ENCODE results near the gene HOXC10.

Gene HOXC10

GRCh38 chr12:53977596-53978445 is 7.1 kb upstream of the HOXC10 start:
- no peak for DNase-seq (ENCODE audit: low read depth in 2 of 2)

GRCh38 chr12:53978477-53979356 is 6.2 kb upstream of the HOXC10 start:
- no peak for DNase-seq (ENCODE audit: low read depth in 2 of 2)

- no peak for DNase-seq (ENCODE audit: low read depth in 2 of 2)
Observed at GRCh38 chr12:53980104-53980801, 4.7 kb upstream of the HOXC10 start.

- no peak for DNase-seq (ENCODE audit: low read depth in 2 of 2)
Observed at GRCh38 chr12:53980802-53981496, 4.0 kb upstream of the HOXC10 start.

DNA sequence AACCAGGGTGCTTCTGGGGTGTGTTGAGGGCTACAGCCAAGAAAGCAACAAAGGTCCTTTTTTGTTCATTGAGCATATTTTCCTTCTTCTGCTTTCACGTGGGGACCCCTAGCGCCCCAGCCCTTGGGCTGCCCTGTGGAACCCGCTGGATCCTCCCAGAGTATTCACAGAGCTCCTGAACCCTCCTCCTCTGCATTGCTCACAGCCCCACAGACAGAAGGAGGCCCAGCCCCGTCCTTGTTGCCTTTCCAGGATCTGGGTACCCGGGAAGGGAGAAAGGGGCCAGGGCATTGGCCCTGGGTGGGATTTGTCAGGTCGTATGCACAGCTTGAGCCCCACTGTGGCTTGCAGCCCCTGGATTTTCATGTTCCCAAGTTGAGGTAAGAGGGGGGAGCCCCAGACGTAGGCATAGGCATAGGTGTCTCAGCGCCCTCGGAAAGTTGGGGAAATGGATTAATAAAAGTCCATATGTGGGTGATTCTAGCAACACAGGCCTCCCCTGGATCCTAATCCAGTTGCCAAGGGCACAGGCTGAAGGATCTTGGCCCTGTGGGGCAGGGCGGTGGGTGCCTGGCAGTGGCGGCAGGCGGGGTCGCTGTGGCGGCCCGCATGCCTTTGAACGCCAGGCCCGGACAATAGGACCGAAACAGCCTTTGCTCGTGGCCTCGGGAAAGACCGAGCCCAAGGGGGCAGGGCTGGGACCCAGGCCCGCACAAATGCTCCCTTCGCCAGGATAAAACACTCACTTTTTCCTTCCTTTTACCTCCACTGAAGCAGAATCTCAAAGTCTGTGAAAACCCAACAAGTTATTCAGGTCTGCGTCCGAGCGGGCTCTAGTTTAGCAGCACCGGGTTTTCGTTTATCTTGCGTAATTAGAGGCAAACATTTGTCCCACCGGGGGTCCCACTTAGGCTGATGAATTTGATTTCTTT is 3.0 kb upstream of the HOXC10 start:
- no peak for DNase-seq (ENCODE audit: low read depth in 2 of 2)

DNA sequence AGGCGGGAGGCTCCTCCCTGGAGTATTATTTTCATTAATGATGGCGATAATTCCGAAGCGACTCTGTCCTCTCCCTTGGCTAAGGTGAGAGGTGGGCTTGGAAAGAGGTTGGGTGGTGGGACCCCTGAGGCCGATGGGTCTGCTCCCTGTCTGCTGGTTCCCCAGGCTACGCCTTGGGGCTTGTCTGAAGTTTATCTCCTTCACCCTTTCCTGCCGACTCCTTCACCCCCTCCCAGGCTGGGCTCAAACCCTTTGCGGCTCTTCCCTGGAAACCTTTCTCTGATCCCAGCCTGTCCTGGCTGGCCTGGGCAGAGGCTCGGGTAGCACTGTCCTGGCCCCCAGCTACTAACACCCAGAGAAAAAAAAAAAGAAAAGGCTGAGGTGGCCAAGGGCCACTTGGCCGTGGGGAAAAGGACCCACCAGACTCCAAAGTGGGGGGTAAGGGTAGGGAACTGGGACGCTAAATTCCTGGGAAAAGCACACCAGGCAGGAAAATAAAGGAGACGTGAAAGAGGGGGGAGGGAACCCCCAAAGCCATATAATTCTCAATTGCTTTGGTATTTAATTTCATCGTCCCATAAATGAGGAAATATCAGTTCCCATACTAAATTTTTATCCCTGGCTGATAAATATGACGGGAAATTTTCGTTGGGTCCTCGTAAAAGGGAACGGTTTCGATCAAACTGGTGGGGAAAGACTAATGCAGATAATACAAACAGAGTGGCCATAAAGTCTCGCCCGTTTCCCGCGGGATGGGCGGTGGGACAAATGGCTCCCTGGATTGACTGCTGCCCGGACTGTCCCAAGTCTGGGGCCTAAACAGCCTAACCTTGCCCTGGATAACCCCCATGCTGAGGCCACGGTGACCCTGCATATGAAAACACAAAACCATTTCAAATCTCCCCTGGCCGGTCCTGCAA is 2.0 kb upstream of the HOXC10 start:
- no peak for DNase-seq (ENCODE audit: low read depth in 2 of 2)

DNA sequence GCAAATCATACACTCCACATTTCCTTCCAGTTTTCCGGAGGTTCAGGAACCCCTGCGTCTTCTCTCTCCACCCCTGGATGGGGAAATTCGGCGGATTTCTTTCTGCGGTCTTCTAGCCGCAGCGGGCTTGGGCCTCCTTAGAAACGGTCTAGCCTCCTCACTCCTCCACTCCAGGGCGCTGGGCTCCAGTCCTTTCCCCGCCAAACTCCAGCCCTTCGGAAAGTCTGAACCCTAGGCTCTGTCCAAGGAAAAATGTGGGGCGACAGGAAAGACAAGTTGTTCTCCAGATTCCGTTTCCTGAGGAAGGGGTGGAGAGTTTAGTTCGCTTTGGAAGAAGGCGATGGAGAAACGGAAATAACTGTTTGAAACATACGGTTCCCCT is 1.4 kb upstream of the HOXC10 start:
- no peak for DNase-seq (ENCODE audit: low read depth in 2 of 2)

DNA sequence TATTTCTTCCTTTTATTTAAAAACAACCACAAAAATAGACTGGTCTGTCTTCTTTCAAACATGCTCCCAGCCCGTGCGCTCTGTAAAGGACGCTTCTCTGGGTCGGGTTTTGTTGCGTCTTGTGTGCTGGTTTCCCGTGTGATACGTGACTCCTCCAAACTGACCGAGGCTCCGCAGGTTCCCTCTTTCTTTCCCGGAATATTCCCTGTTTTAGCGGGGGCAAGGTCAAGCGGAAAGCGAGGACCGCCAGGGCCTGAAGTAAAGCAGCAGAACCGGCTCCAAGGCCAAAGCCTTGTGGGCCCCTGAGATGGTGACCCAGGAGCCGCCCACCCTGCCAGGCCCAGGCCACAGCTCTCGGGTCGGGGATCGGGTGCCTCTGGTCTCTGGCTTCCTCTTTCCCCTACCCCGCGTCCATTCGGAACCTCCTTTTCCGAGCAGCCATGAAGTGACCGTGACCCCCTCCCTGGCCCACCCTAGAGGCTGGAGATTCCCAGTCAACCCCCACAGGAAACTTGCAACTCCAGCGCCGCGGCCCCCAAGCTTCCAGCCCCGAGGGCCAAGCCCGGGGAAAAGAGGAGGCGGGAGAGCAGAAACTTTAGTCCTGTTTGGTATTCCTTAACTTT is 885 bp upstream of the HOXC10 start:
- DNase-seq (ENCODE audit: low read depth in 2 of 2): no peak

- DNase-seq (ENCODE audit: low read depth in 2 of 2): no peak
Observed at GRCh38 chr12:53985692-53985993, 697 bp downstream of the HOXC10 start.

- no peak for DNase-seq (ENCODE audit: low read depth in 2 of 2)
Observed at GRCh38 chr12:53985994-53986685, 1.2 kb downstream of the HOXC10 start.

- no peak for DNase-seq (ENCODE audit: low read depth in 2 of 2)
Observed at GRCh38 chr12:53986686-53987483, 1.9 kb downstream of the HOXC10 start.

- DNase-seq (ENCODE audit: low read depth in 2 of 2): no peak
Observed at GRCh38 chr12:53987787-53988230, 2.9 kb downstream of the HOXC10 start.

DNA sequence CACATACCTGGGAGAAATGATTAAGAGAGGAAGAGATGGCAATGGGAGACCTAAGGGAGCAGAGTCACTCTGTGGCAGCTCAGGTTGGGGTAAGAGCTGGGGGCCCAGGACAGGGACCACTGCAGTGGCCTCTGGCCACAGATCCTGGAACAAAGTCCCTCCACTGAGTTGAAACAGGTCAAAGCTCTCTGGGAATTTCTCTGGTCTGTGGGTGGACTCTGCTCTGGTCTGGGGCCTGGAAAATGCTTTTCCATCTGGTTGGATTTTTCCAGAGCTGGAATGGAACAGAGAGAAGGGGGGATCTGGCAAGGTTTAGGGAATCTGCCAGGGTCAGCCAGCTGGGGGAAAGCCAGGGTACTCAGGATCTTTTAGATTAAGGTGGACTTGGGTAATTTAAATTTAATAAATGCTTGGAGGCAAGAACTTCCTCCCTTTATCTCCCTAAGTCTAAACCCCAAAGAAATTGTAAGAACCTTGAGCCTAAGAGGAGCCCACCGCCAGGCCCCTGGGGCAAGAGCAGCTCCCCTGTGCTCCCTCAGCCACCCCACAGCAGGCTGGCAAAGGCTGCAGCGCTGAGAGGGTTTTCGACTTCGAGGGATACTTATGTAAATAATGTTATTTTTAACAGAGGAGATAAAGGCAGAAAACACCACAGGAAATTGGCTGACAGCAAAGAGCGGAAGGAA is 3.7 kb downstream of the HOXC10 start:
- DNase-seq (ENCODE audit: low read depth in 2 of 2): no peak

GRCh38 chr12:53989227-53990113 is 4.5 kb downstream of the HOXC10 start:
- no peak for DNase-seq (ENCODE audit: low read depth in 2 of 2)

DNA sequence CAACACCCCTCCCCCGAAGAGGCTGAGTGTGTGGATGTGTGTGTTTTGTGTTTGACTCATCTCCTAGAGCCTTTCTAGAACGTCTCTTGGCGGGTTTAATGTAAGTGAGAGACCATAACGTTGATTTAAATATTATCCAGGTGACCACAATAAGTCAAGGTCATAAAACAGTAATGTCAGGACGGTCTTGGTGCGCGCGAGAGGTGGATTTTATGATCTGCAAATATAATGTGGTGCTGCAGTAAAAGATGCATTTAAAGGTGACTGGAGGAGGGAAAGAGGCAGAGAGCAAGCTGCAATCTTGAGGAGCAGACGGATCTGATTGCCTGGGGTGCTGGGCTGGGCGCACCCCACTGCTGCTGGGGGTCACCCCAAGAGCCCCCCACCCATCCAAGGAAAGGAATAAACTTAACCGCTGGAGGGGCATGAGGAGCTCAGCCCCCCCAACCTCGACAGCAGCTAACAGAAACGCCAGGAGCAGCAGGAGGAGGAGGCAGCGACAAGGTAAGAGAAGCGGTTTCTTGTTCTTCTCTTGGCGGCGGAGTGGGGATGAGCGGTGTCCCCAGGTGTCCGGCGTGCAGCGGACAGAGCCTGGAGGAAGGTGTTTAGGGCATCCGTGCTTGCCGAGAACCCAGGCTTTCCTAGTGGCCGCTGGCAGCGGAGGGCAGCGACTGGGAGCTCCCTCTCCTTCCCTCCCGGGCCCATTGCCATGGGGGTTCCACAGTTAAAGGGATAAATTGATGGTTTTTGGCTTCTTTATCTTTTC is 5.5 kb downstream of the HOXC10 start:
- DNase-seq (ENCODE audit: low read depth in 2 of 2): no peak
